Stimulated activated memory B cell treated with anti-CD40 and anti-IgM and Interleukin-4, amounts not matched to agents 10 μg/mL and 1 μg/mL and 100 μg/mL, for 72 hours (primary cell): Measurements from ENCODE around the gene SURF4.

Experiments
- ATAC-seq: fragments of 150-1000 bp; cut with Tn5 transposase; 2 replicates; pipeline ENCODE4 v1.10.0; 2021
- H3K27ac Mint-ChIP-seq: one replicate; pipeline ENCODE4 v1.8.0; 2022; ENCODE audit warnings: mild to moderate bottlenecking, mixed read lengths
- H3K27me3 Mint-ChIP-seq: one replicate; pipeline ENCODE4 v1.8.0; 2022; ENCODE audit warnings: mixed read lengths
- H3K36me3 Mint-ChIP-seq: one replicate; pipeline ENCODE4 v1.8.0; 2022; ENCODE audit warnings: mixed read lengths
- H3K4me1 Mint-ChIP-seq: one replicate; pipeline ENCODE4 v1.8.0; 2022; ENCODE audit warnings: mixed read lengths
- H3K4me3 Mint-ChIP-seq: one replicate; pipeline ENCODE4 v1.8.0; 2022; ENCODE audit warnings: mild to moderate bottlenecking, moderate library complexity, mixed read lengths
- H3K9me3 Mint-ChIP-seq: one replicate; pipeline ENCODE4 v1.8.0; 2022; ENCODE audit warnings: mixed read lengths

SURF4 gene

GRCh38 chr9:133369933-133370332 lies 5.9 kb downstream of the SURF4 start:
- peaks cover 42% of the 10 kb centered on the region for H3K36me3 Mint-ChIP-seq
- no peak overlapping the region for H3K4me3 Mint-ChIP-seq
- ATAC-seq: no peak

GRCh38 chr9:133369422-133369821 lies 6.4 kb downstream of the SURF4 start:
- no peak for ATAC-seq
- Mint-ChIP-seq H3K4me1 (peaks cover 61% of the 10 kb centered on the region), H3K9me3 (no peaks in the 10 kb centered on the region), H3K27ac (peak overlapping the region; percentile 59), H3K27me3 (no peaks in the 10 kb centered on the region), H3K4me3 (no peak overlapping the region), H3K36me3 (peaks cover 43% of the 10 kb centered on the region)

More at GRCh38 chr9:133369933-133370332, 5.9 kb downstream of the SURF4 start:
- no peaks in the 10 kb centered on the region for H3K9me3 Mint-ChIP-seq
- no peaks in the 10 kb centered on the region for H3K27me3 Mint-ChIP-seq
- peak overlapping the region; percentile 59 for H3K27ac Mint-ChIP-seq
- peaks cover 66% of the 10 kb centered on the region for H3K4me1 Mint-ChIP-seq

- Mint-ChIP-seq H3K36me3 (peaks cover 54% of the 10 kb centered on the region), H3K4me3 (no peak overlapping the region), H3K27ac (peak overlapping the region; percentile 59), H3K9me3 (no peaks in the 10 kb centered on the region), H3K27me3 (no peaks in the 10 kb centered on the region), H3K4me1 (peaks cover 53% of the 10 kb centered on the region)
- no peak for ATAC-seq
These were observed 7.5 kb downstream of the SURF4 start for GRCh38 chr9:133368249-133368881.

GRCh38 chr9:133367778-133368177 lies 8.1 kb downstream of the SURF4 start:
- Mint-ChIP-seq H3K36me3 (peaks cover 60% of the 10 kb centered on the region), H3K9me3 (no peaks in the 10 kb centered on the region)

GRCh38 chr9:133367221-133367620 lies 8.6 kb downstream of the SURF4 start:
- Mint-ChIP-seq H3K27ac (no peak overlapping the region), H3K36me3 (peaks cover 64% of the 10 kb centered on the region), H3K4me3 (no peak overlapping the region), H3K9me3 (no peaks in the 10 kb centered on the region), H3K4me1 (peaks cover 42% of the 10 kb centered on the region), H3K27me3 (no peaks in the 10 kb centered on the region)
- no peak for ATAC-seq

More at GRCh38 chr9:133367778-133368177, 8.1 kb downstream of the SURF4 start:
- Mint-ChIP-seq H3K4me3 (no peak overlapping the region), H3K27me3 (no peaks in the 10 kb centered on the region), H3K27ac (no peak overlapping the region), H3K4me1 (peaks cover 47% of the 10 kb centered on the region)
- no peak for ATAC-seq

GRCh38 chr9:133366435-133366834 lies 9.4 kb downstream of the SURF4 start:
- H3K4me1 Mint-ChIP-seq: peaks cover 34% of the 10 kb centered on the region

GRCh38 chr9:133362359-133363044 lies 13.4 kb downstream of the SURF4 start:
- Mint-ChIP-seq H3K36me3 (peaks cover 76% of the 10 kb centered on the region), H3K27ac (no peak overlapping the region), H3K4me3 (no peak overlapping the region), H3K27me3 (no peaks in the 10 kb centered on the region), H3K9me3 (no peaks in the 10 kb centered on the region), H3K4me1 (peaks cover 26% of the 10 kb centered on the region)
- no peak for ATAC-seq

More at GRCh38 chr9:133366435-133366834, 9.4 kb downstream of the SURF4 start:
- Mint-ChIP-seq H3K27ac (no peak overlapping the region), H3K4me3 (no peak overlapping the region), H3K9me3 (no peaks in the 10 kb centered on the region), H3K27me3 (no peaks in the 10 kb centered on the region), H3K36me3 (peaks cover 72% of the 10 kb centered on the region)
- ATAC-seq: no peak

- no peak for ATAC-seq
- H3K27me3 Mint-ChIP-seq: no peaks in the 10 kb centered on the region
- peaks cover 76% of the 10 kb centered on the region for H3K36me3 Mint-ChIP-seq
- H3K9me3 Mint-ChIP-seq: no peaks in the 10 kb centered on the region
- H3K27ac Mint-ChIP-seq: no peak overlapping the region
- peaks cover 34% of the 10 kb centered on the region for H3K4me1 Mint-ChIP-seq
- H3K4me3 Mint-ChIP-seq: no peak overlapping the region
These were observed 14.3 kb downstream of the SURF4 start for GRCh38 chr9:133361507-133362092.

GRCh38 chr9:133360400-133361393 lies 15.2 kb downstream of the SURF4 start:
- H3K9me3 Mint-ChIP-seq: no peaks in the 10 kb centered on the region
- H3K27me3 Mint-ChIP-seq: no peaks in the 10 kb centered on the region
- H3K27ac Mint-ChIP-seq: no peak overlapping the region
- no peak for ATAC-seq
- no peak overlapping the region for H3K4me3 Mint-ChIP-seq
- H3K36me3 Mint-ChIP-seq: peaks cover 68% of the 10 kb centered on the region
- H3K4me1 Mint-ChIP-seq: peaks cover 34% of the 10 kb centered on the region

GRCh38 chr9:133359399-133360175 lies 16.3 kb downstream of the SURF4 start:
- Mint-ChIP-seq H3K9me3 (no peaks in the 10 kb centered on the region), H3K27ac (peak overlapping the region; percentile 72), H3K36me3 (peaks cover 61% of the 10 kb centered on the region), H3K4me1 (peaks cover 42% of the 10 kb centered on the region), H3K4me3 (no peak overlapping the region), H3K27me3 (no peaks in the 10 kb centered on the region)
- ATAC-seq: no peak

GRCh38 chr9:133357656-133358055 lies 18.2 kb downstream of the SURF4 start:
- Mint-ChIP-seq H3K27ac (peak overlapping the region; percentile 95), H3K4me1 (peaks cover 58% of the 10 kb centered on the region), H3K9me3 (no peaks in the 10 kb centered on the region), H3K36me3 (peaks cover 54% of the 10 kb centered on the region), H3K27me3 (no peaks in the 10 kb centered on the region), H3K4me3 (peak overlapping the region; percentile 92)
- no peak for ATAC-seq

GRCh38 chr9:133356391-133357091 lies 19.3 kb downstream of the SURF4 start, which contains the start of the genes SURF1 and SURF2:
Gene SURF1 (minus strand): TSS chr9:133356487. CDS start chr9:133356453, 34 bp downstream.
Gene SURF2 (plus strand): TSS chr9:133356550. CDS start chr9:133356593, 43 bp downstream.
- Mint-ChIP-seq H3K27ac (peak within 1 kb of the TSS; percentile 95), H3K4me1 (peaks cover 64% of the 10 kb centered on the region)

GRCh38 chr9:133355881-133356357 lies 19.9 kb downstream of the SURF4 start:
- H3K4me3 Mint-ChIP-seq: peak overlapping the region; percentile 79
- H3K27ac Mint-ChIP-seq: peak overlapping the region; percentile 95
- ATAC-seq: peak; percentile 49
- no peaks in the 10 kb centered on the region for H3K27me3 Mint-ChIP-seq
- no peaks in the 10 kb centered on the region for H3K9me3 Mint-ChIP-seq
- H3K36me3 Mint-ChIP-seq: peaks cover 39% of the 10 kb centered on the region
- H3K4me1 Mint-ChIP-seq: peaks cover 65% of the 10 kb centered on the region

More at GRCh38 chr9:133356391-133357091, 19.3 kb downstream of the SURF4 start, which contains the start of the genes SURF1 and SURF2:
- Mint-ChIP-seq H3K9me3 (no peaks in the 10 kb centered on the region), H3K4me3 (peak within 1 kb of the TSS; percentile 92), H3K36me3 (peaks cover 44% of the 10 kb centered on the region), H3K27me3 (no peaks in the 10 kb centered on the region)
- ATAC-seq: peak; percentile 94
